Uterus (tissue), 2 donors: ENCODE data around the gene DCAF8L2.

Source experiments
- CTCF ChIP-seq, 4 experiments: fragments of 200-600 bp in 2 of 4; fragments of 450-650 bp in 2 of 4; sonication (generic) in 2 of 4; IDR thresholded peaks; one replicate each; pipeline ENCODE4 v1.5.1; 2016 to 2019; ENCODE audit warnings: antibody characterized with exemption in 4 of 4, mild to moderate bottlenecking in 2 of 4, moderate library complexity in 1 of 4
- POLR2A ChIP-seq, 2 donors: fragments of 450-650 bp; IDR thresholded peaks; one replicate each; pipeline ENCODE4 v1.6.1; 2016; ENCODE audit warnings: antibody characterized with exemption in 2 of 2, mild to moderate bottlenecking in 1 of 2, moderate library complexity in 1 of 2

DNA sequence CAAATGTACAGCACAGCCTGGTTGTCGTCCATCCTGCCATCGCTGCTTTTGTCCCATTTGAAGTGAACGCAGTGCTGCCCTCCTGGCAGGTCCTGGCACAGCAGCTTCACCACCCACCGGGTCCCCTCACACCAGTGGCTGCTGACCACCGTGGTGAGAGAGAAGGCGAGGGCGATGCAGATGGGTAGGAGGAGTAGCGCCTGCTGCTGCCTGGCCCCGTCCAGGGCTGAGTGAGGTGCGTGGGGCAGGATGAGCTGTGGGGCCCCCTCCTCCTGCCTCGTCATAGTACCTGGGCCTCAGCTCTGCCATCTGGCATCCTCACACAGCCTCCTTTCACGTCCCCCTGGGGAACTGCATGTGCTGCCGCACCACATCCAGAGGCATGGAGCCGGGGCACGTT lies 1.8 kb downstream of the DCAF8L2 start:
- TF ChIP-seq CTCF (IDR thresholded peaks at IDR 0.05) (no peak), POLR2A (IDR thresholded peaks at IDR 0.05) (no peak)
